GM12892 (cell line): Measurements from ENCODE around the gene SH3RF3.

Source experiments
- POLR2A ChIP-seq: IDR thresholded peaks from 2 replicates; pipeline ENCODE4 v1.6.1; 2011; ENCODE audit warnings: low read depth, low read length, control low read depth
- POLR2AphosphoS5 ChIP-seq: IDR thresholded peaks from 2 replicates; pipeline ENCODE4 v1.6.1; 2011; ENCODE audit warnings: low read depth, low read length, control low read depth

GRCh38 chr2:109266998-109267854, 138.2 kb downstream of the SH3RF3 start:
- no peak for TF ChIP-seq POLR2A
- TF ChIP-seq POLR2AphosphoS5: no peak
